ENCODE data around the gene MRPL58. TPM values are rescaled to one million over a fixed set of nuclear protein-coding genes. Genes with fewer than 3 reads are reported as not detected.

MRPL58 gene
- total RNA-seq, 4 donors from 2014 or later = 44.4 to 110 (median 61.6) TPM

- DNase-seq = peak; percentile 20
- Histone ChIP-seq H3K27me3 (no peaks in the 10 kb centered on the region), H3K36me3 (no peaks in the 10 kb centered on the region), H3K4me3 (peak overlapping the region in 3 of 4 donors; percentile 72 to 85 (median 78)), H3K9me3 (no peaks in the 10 kb centered on the region), H3K27ac (peak overlapping the region; percentile 40 to 96 (median 82)), H3K4me1 (peaks cover 45 to 68% (median 45%) of the 10 kb centered on the region in 3 donors)
- TF ChIP-seq POLR2A (IDR thresholded peaks at IDR 0.05) (no peak), CTCF (IDR thresholded peaks at IDR 0.05) (no peak)
- WGBS, 2 donors = 2 to 7% methylated on average over 9 of the region's 10 CpGs
- intact Hi-C loops (cut with DNase I) = no loop called here
These were observed 19.7 kb downstream of the MRPL58 start for GRCh38 chr17:75031972-75032719.

GRCh38 chr17:75032720-75033280, 20.3 kb downstream of the MRPL58 start:
- peaks cover 39 to 64% (median 40%) of the 10 kb centered on the region in 3 donors for H3K4me1 ChIP-seq
- TF ChIP-seq POLR2A (IDR thresholded peaks at IDR 0.05) = no peak
- no peak for TF ChIP-seq CTCF (IDR thresholded peaks at IDR 0.05)
- H3K36me3 ChIP-seq = peaks cover 0 to 2% (median 0%) of the 10 kb centered on the region in 3 donors
- H3K27ac ChIP-seq = peak overlapping the region; percentile 40 to 96 (median 82)
- H3K27me3 ChIP-seq = no peaks in the 10 kb centered on the region
- no peaks in the 10 kb centered on the region for H3K9me3 ChIP-seq
- intact Hi-C loops (cut with DNase I) = no loop called here
- peak overlapping the region in 3 of 4 donors; percentile 72 to 85 (median 78) for H3K4me3 ChIP-seq
- DNase-seq = no peak
- 3 to 4% methylated on average over 12 to 13 of the region's 13 CpGs for WGBS, 2 donors

GRCh38 chr17:75033346-75034235, 21.1 kb downstream of the MRPL58 start:
- intact Hi-C loops (cut with DNase I) = no loop called here
- no peaks in the 10 kb centered on the region for H3K27me3 ChIP-seq
- 0 to 2% methylated on average over 14 to 18 of the region's 36 CpGs for WGBS, 2 donors
- no peak for DNase-seq
- H3K4me3 ChIP-seq = peak overlapping the region; percentile 36 to 85 (median 75)
- peaks cover 1 to 10% (median 4%) of the 10 kb centered on the region in 3 donors for H3K36me3 ChIP-seq
- H3K9me3 ChIP-seq = no peaks in the 10 kb centered on the region
- peak overlapping the region; percentile 84 to 96 (median 94) for H3K27ac ChIP-seq
- peaks cover 39 to 60% (median 40%) of the 10 kb centered on the region in 3 donors for H3K4me1 ChIP-seq
- TF ChIP-seq POLR2A (IDR thresholded peaks at IDR 0.05) (no peak), CTCF (IDR thresholded peaks at IDR 0.05) (no peak)

- H3K36me3 ChIP-seq = peaks cover 9 to 17% (median 9%) of the 10 kb centered on the region in 3 donors
- H3K9me3 ChIP-seq = no peaks in the 10 kb centered on the region
- intact Hi-C loops (cut with DNase I) = no loop called here
- TF ChIP-seq POLR2A (IDR thresholded peaks at IDR 0.05) (no peak), CTCF (IDR thresholded peaks at IDR 0.05) (peak in 2 of 6 experiments; percentile 11)
- H3K4me3 ChIP-seq = peak overlapping the region; percentile 36 to 85 (median 75)
- H3K27me3 ChIP-seq = no peaks in the 10 kb centered on the region
- no peak for DNase-seq
- H3K4me1 ChIP-seq = peaks cover 39 to 60% (median 40%) of the 10 kb centered on the region in 3 donors
- peak overlapping the region; percentile 84 to 96 (median 94) for H3K27ac ChIP-seq
- 0 to 1% methylated on average over 20 to 25 of the region's 43 CpGs for WGBS, 2 donors
These were observed 21.9 kb downstream of the MRPL58 start for GRCh38 chr17:75034236-75034908.

Measured in esophagus squamous epithelium (tissue), 5 donors.